ENCODE data around the gene IFNL2. TPM values are rescaled to one million over a fixed set of nuclear protein-coding genes. Genes with fewer than 3 reads are reported as not detected.

Gene IFNL2
- total RNA-seq, 2 experiments from 2014 or later, result not detected

DNA sequence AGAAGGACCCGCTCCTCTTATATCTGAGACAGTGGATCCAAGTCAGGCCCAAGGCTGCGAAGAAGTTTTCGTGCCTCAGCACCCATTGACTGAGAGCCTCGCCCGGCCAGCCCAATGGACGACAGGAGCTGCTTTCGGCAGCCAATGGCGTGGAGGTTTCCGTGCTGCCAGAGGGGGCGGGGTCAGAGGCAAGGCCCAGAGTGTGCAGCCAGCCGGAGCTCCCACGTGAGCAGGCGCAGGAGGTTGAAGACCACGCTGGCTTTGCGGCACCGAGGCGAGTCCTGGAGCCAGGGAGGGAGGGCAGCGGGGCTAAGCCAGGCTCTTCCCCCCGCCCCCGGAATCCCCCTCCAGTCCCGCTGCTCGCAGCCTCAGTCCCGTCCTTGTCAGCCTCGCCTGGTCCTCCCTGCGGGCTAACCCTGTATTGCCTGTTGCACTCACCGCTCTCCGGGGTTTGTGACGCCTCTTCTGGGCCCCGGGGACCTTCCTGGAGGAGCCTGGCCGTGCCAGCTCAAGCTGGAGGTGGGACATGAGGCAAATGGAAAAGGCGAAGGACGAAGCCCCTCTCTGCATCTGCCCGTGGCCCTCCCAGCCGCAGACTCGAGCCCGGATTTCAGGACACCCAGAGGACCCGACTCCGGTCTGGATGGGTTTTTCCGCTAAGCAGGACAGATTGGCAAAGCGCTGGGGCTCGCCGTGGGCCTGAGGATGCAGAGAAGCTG, 21.1 kb upstream of the IFNL2 start:
- Mint-ChIP-seq H3K27me3 (peaks cover 11% of the 10 kb centered on the region), H3K4me3 (peak overlapping the region; percentile 67), H3K4me1 (peaks cover 4% of the 10 kb centered on the region), H3K36me3 (no peaks in the 10 kb centered on the region), H3K27ac (no peak overlapping the region), H3K9me3 (no peaks in the 10 kb centered on the region)
- DNase-seq, result peak; percentile 57

DNA sequence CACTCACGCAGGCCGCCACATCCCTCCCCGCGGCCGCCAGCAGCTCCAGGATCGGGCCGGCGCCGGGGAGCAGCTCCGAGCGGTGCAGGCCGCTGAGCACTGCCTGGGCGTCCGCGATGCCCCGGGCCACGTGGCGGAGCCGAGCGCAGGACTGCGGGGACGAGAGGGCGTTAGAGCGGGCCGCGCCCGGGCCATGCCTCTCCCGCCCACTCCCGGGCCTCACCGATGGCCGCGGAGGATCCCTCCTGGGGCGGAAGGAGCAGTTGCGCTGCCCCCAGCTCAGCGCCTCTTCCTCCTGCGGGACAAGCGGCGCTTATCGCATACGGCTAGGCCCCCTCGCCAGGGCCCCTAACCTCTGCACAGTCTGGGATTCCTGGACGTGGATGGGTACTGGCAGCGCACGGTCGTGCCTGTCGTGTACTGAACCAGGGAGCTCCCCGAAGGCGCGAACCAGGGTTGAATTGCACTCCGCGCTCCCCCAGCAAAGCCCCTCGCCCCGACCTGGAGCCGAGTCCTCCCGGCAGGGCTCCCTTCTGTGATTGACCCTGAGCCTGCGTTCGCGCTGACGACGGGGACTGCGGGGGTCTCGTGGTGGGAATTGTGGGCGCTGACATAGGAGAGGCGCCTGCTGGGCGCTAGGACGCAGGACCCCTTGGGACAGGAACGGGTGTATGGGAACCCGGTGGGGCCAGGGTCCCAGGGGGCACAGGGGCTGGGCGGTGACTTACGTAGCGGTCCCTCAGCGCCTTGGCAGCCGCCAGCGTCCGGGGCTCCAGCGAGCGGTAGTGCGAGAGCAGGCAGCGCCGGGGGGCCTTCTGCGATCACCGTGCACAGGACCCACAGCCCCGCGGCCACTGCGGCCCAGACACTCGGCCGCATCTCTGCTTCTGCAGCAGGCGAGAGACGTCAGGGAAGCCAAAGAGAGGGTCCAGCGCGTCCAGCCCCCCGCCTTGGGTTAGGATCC, 20.2 kb upstream of the IFNL2 start:
- peaks cover 4% of the 10 kb centered on the region for H3K4me1 Mint-ChIP-seq
- H3K27me3 Mint-ChIP-seq, result peaks cover 11% of the 10 kb centered on the region
- H3K27ac Mint-ChIP-seq, result no peak overlapping the region
- no peaks in the 10 kb centered on the region for H3K36me3 Mint-ChIP-seq
- no peak overlapping the region for H3K4me3 Mint-ChIP-seq
- H3K9me3 Mint-ChIP-seq, result no peaks in the 10 kb centered on the region
- peak; percentile 28 for DNase-seq

GRCh38 chr19:39248806-39249205, 19.4 kb upstream of the IFNL2 start, which contains the start of gene IFNL4:
Gene IFNL4, minus strand, starts transcription at chr19:39248856.
- DNase-seq, result no peak
- Mint-ChIP-seq H3K36me3 (no peaks in the 10 kb centered on the region), H3K27ac (no peak within 1 kb of the TSS), H3K27me3 (peaks cover 11% of the 10 kb centered on the region), H3K4me3 (no peak within 1 kb of the TSS), H3K4me1 (peaks cover 4% of the 10 kb centered on the region), H3K9me3 (no peaks in the 10 kb centered on the region)

- Mint-ChIP-seq H3K4me3 (no peak overlapping the region), H3K27me3 (peaks cover 11% of the 10 kb centered on the region), H3K27ac (no peak overlapping the region), H3K9me3 (no peaks in the 10 kb centered on the region), H3K36me3 (no peaks in the 10 kb centered on the region), H3K4me1 (peaks cover 4% of the 10 kb centered on the region)
- no peak for DNase-seq
Observed at GRCh38 chr19:39251081-39251480, 17.1 kb upstream of the IFNL2 start.

- peaks cover 4% of the 10 kb centered on the region for H3K4me1 Mint-ChIP-seq
- no peaks in the 10 kb centered on the region for H3K9me3 Mint-ChIP-seq
- no peaks in the 10 kb centered on the region for H3K36me3 Mint-ChIP-seq
- no peak overlapping the region for H3K27ac Mint-ChIP-seq
- no peak overlapping the region for H3K4me3 Mint-ChIP-seq
- no peak for DNase-seq
- peaks cover 10% of the 10 kb centered on the region for H3K27me3 Mint-ChIP-seq
Observed at GRCh38 chr19:39251846-39252245, 16.4 kb upstream of the IFNL2 start.

GRCh38 chr19:39252458-39252857, 15.7 kb upstream of the IFNL2 start:
- no peak overlapping the region for H3K27ac Mint-ChIP-seq
- peaks cover 4% of the 10 kb centered on the region for H3K27me3 Mint-ChIP-seq
- no peak overlapping the region for H3K4me3 Mint-ChIP-seq
- H3K9me3 Mint-ChIP-seq, result no peaks in the 10 kb centered on the region
- H3K36me3 Mint-ChIP-seq, result no peaks in the 10 kb centered on the region
- no peak for DNase-seq
- peaks cover 2% of the 10 kb centered on the region for H3K4me1 Mint-ChIP-seq

DNA sequence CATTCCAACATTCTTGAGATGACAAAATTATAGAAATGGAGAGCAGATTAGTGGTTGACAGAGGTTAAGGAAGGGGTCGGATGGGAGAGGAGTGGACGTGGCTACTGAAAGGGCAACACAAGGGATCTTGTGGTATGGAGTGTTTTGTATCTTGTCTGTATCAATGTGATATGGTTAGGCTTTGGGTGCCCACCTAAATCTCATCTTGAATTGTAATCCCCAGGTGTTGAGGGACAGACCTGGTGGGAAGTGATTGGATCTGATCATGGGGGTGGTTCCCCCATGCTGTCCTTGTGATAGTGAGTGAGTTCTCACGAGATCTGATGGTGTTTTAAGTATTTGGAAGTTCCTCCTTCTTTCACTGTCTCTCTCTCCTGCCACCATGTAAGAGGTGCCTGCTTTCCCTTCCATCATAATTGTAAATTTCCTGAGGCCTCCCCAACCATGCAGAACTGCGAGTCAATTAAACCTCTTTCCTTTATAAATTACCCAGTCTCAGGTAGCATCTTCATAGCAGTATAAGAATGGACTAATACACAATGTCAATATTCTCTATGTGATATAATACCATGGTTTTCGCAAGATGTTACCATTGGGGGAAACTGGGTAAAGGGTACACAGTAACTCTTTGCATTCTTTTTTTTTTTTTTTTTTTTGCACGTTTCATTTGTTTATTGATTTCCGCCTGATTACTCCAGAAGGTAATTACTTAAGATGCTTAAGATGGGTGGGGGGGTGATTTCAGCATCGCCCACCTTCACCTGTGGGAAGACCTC, 14.6 kb upstream of the IFNL2 start:
- no peaks in the 10 kb centered on the region for H3K9me3 Mint-ChIP-seq
- peaks cover 2% of the 10 kb centered on the region for H3K4me1 Mint-ChIP-seq

DNA sequence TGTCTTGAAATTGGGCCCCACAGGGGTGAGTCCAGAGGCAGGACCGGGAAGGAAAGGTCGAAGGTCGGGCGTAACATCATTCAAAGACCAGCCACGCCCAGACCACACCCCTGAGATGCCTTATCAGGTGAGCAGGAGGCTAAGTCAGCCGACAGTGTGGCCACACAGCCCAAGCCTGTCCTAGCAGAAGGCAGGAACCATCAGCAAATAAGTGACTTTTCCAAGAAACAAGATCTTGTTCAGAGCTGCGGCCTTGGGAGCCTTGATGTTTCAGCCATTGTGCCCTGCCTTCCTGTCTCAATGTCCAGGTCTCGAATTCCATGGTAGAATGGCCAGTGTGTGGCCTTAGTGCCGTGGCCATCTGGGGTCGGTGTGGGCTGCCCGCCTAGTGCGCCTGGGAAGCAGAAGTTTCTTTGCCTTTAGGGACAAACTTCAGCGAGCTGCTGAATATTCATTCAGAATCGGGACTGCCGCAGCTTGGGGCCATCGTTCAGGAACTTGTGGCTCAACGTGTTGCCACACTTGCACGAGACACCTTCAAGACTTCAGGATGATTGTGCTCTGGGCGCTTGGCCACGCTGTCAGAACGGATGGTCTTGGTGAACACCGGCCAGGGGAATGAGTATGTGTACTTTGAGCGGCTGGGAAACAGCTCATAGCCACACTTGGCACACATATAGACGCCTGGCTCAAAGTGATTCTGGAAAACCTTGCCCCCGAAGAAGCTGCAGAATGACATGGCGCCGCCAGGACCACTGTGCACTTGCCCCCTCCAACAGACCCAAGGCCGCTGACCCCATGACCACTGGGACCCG, 13.5 kb upstream of the IFNL2 start:
- Mint-ChIP-seq H3K4me3 (no peak overlapping the region), H3K27me3 (no peaks in the 10 kb centered on the region), H3K27ac (no peak overlapping the region), H3K9me3 (no peaks in the 10 kb centered on the region), H3K4me1 (peaks cover 2% of the 10 kb centered on the region), H3K36me3 (no peaks in the 10 kb centered on the region)
- no peak for DNase-seq

More for the DNA sequence above, 14.6 kb upstream of the IFNL2 start:
- no peak for DNase-seq
- Mint-ChIP-seq H3K4me3 (no peak overlapping the region), H3K36me3 (no peaks in the 10 kb centered on the region), H3K27ac (no peak overlapping the region), H3K27me3 (peaks cover 4% of the 10 kb centered on the region)

GRCh38 chr19:39257227-39257626, 11.0 kb upstream of the IFNL2 start:
- Mint-ChIP-seq H3K9me3 (no peaks in the 10 kb centered on the region), H3K36me3 (no peaks in the 10 kb centered on the region), H3K27me3 (peaks cover 10% of the 10 kb centered on the region), H3K4me3 (no peak overlapping the region), H3K27ac (no peak overlapping the region), H3K4me1 (no peaks in the 10 kb centered on the region)
- no peak for DNase-seq

- peaks cover 43% of the 10 kb centered on the region for H3K27me3 Mint-ChIP-seq
- no peak overlapping the region for H3K4me3 Mint-ChIP-seq
- H3K36me3 Mint-ChIP-seq, result no peaks in the 10 kb centered on the region
Observed at GRCh38 chr19:39261704-39262103, 6.5 kb upstream of the IFNL2 start.

DNA sequence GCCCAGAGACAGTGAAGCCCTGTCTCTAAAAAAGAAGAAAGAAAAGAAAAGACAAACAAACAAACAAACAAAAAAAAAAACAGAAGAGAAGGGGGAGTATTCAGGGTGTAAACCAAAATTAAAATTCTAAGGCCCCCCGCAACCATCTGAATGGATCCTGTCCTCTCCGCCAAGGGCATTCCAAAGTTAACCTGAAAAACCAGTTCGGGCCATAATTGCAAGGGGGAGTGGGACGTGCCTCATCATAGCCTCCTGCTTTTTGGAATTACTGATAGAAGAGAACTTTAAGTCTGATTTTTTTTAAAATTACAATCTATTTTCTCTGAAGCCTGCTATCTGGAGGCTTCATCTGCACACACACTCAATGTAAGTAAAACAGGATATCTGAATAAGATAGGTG, 5.7 kb upstream of the IFNL2 start:
- no peak for DNase-seq
- Mint-ChIP-seq H3K4me1 (no peaks in the 10 kb centered on the region), H3K9me3 (no peaks in the 10 kb centered on the region), H3K27me3 (peaks cover 43% of the 10 kb centered on the region), H3K4me3 (no peak overlapping the region), H3K27ac (no peak overlapping the region), H3K36me3 (no peaks in the 10 kb centered on the region)

More at GRCh38 chr19:39261704-39262103, 6.5 kb upstream of the IFNL2 start:
- Mint-ChIP-seq H3K27ac (no peak overlapping the region), H3K4me1 (no peaks in the 10 kb centered on the region), H3K9me3 (no peaks in the 10 kb centered on the region)
- no peak for DNase-seq

- H3K27ac Mint-ChIP-seq, result no peak overlapping the region
- H3K27me3 Mint-ChIP-seq, result peaks cover 43% of the 10 kb centered on the region
Observed at GRCh38 chr19:39263912-39264305, 4.3 kb upstream of the IFNL2 start.

DNA sequence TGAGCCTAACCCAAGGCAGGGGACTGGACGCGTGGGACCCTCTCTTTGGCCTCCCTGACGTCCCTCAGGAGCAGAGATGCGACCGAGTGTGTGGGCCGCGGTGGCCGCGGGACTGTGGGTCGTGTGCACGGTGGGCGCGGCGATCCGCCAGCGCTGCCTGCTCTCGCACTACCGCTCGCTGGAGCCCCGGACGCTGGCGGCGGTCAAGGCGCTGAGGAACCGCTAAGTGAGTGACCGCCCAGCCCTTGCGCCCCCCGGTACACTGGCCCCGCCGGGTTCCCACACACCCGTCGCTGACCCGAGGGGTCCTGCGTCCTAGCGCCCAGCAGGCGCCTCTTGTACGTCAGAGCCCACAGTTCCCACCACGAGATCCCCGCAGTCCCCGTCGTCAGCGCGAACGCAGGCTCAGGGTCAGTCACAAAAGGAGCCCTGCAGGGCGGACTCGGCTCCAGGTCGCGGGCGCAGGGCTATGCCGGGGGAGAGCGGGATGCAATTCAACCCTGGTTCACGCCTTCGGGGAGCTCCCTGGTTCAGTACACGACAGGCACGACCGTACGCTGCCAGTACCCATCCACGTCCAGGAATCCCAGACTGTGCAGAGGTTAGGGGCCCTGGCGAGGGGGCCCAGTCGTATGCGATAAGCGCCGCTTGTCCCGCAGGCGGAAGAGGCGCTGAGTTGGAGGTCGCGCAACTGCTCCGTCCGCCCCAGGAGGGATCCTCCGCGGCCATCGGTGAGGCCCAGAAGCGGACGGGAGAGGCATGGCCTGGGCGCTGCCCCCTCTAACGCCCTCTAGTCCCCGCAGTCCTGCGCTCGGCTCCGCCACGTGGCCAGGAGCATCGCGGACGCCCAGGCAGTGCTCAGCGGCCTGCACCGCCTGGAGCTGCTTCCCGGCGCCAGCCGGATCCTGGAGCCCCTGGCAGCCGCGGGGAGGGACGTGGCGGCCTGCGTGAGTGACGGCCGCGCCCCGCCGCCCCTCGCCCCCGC, 3.6 kb upstream of the IFNL2 start:
- H3K27me3 Mint-ChIP-seq, result peaks cover 49% of the 10 kb centered on the region
- no peak overlapping the region for H3K27ac Mint-ChIP-seq
- no peak overlapping the region for H3K4me3 Mint-ChIP-seq
- no peaks in the 10 kb centered on the region for H3K9me3 Mint-ChIP-seq
- no peaks in the 10 kb centered on the region for H3K36me3 Mint-ChIP-seq
- DNase-seq, result no peak
- H3K4me1 Mint-ChIP-seq, result no peaks in the 10 kb centered on the region

More at GRCh38 chr19:39263912-39264305, 4.3 kb upstream of the IFNL2 start:
- Mint-ChIP-seq H3K9me3 (no peaks in the 10 kb centered on the region), H3K36me3 (no peaks in the 10 kb centered on the region), H3K4me1 (no peaks in the 10 kb centered on the region), H3K4me3 (no peak overlapping the region)
- no peak for DNase-seq

All from activated naive CD8-positive, alpha-beta T cell treated with anti-CD3 and anti-CD28 coated beads for 36 hours (primary cell).